ENCODE data around the gene HFE. TPM values are rescaled to one million over a fixed set of nuclear protein-coding genes. Genes with fewer than 3 reads are reported as not detected.

HFE gene
- total and polyA plus RNA-seq, 2 of the 13 experiments (the other 11 are each of a cell fraction or from before 2014, with no cell fraction given), result 3.7 to 6.3 TPM

DNA sequence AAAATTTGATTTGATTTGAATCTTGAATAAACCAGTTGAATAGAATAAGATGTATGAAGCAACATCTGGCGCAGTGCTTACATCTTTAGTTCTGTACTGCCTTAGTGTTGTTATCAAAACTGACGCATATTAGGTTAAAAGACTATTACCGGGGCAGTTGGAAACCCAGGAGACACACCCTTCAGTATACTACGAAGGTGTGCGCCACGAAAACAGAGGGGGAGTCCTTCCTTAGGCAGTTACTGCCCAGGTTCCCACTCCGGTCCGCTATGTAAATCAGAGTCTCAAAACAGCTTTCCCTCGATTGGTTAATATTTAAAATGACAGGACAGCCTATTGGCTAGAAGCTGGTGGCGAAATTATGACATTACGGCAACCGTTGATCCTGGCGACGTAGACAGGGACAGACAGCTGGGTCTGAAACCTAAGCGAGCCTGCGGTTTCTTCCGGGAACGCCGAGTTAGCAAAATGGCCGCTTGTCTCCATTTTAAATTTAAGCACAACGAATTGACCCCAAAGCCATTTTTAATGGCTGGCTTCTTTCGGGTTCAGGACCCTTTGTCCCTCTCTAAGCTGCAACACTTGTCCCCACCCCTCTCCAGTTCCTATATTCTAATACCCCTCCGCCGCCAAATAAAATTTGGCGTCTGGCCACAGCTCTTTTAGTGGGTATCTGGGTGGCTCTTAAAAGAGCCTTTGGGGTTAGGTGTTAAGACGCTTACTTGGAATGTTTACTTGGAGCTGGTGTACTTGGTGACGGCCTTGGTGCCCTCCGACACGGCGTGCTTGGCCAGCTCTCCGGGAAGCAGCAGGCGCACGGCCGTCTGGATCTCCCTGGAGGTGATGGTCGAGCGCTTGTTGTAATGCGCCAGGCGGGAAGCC lies 35.8 kb downstream of the HFE start (continued):
- TF ChIP-seq, protein P1, sequence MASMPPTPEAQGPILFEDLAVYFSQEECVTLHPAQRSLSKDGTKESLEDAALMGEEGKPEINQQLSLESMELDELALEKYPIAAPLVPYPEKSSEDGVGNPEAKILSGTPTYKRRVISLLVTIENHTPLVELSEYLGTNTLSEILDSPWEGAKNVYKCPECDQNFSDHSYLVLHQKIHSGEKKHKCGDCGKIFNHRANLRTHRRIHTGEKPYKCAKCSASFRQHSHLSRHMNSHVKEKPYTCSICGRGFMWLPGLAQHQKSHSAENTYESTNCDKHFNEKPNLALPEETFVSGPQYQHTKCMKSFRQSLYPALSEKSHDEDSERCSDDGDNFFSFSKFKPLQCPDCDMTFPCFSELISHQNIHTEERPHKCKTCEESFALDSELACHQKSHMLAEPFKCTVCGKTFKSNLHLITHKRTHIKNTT (CRISPR knock-in tag; IDR thresholded peaks at IDR 0.05), result no peak
- TF ChIP-seq MZF1 (CRISPR knock-in tag; IDR thresholded peaks at IDR 0.05; ENCODE audit: borderline replicate concordance) (no peak), NFYC (CRISPR knock-in tag; IDR thresholded peaks at IDR 0.05) (peak; percentile 94), BRCA1 (CRISPR knock-in tag; IDR thresholded peaks at IDR 0.05) (no peak), JUN (CRISPR knock-in tag; IDR thresholded peaks at IDR 0.05) (no peak), XBP1 (CRISPR knock-in tag; IDR thresholded peaks at IDR 0.05) (no peak), E2F1 (CRISPR knock-in tag; IDR thresholded peaks at IDR 0.05) (0 out of 2 replicates have a peak, but pooled peaks have one; percentile 58), ZNF337 (CRISPR knock-in tag; IDR thresholded peaks at IDR 0.05; ENCODE audit: borderline replicate concordance, low read depth) (peak; percentile 32; the same call in 1 of the 2 replicates), MAZ (IDR thresholded peaks at IDR 0.05; ENCODE audit: borderline replicate concordance, low read depth, low read length) (peak; percentile 36; the same call in 1 of the 2 replicates), MAZ (CRISPR knock-in tag; IDR thresholded peaks at IDR 0.05; ENCODE audit: low read depth) (peak; percentile 42), ZNF878 (CRISPR knock-in tag; IDR thresholded peaks at IDR 0.05) (peak; percentile 79; the same call in 1 of the 2 replicates), JUNB (CRISPR knock-in tag; IDR thresholded peaks at IDR 0.05; ENCODE audit: borderline replicate concordance) (peak; percentile 74), HOXA5 (CRISPR knock-in tag; IDR thresholded peaks at IDR 0.05) (no peak; the same call in none of the 2 replicates), GLI4 (CRISPR knock-in tag; IDR thresholded peaks at IDR 0.05; ENCODE audit: borderline replicate concordance) (no peak; the same call in 1 of the 2 replicates), NR2F2 (IDR thresholded peaks at IDR 0.05; ENCODE audit: borderline replicate concordance, low read depth) (peak; percentile 83), ZMYM3 (CRISPR knock-in tag; IDR thresholded peaks at IDR 0.05) (no peak), RELA (CRISPR knock-in tag; IDR thresholded peaks at IDR 0.05) (no peak), HINFP (CRISPR knock-in tag; IDR thresholded peaks at IDR 0.05; ENCODE audit: low read depth) (peak; percentile 100), SNRNP70 (IDR thresholded peaks at IDR 0.05; ENCODE audit: low read depth, low read length) (no peak), FOSL1 (CRISPR knock-in tag; IDR thresholded peaks at IDR 0.05; ENCODE audit: borderline replicate concordance) (no peak), ZNF44 (CRISPR knock-in tag; IDR thresholded peaks at IDR 0.05) (peak; percentile 57; the same call in 1 of the 2 replicates), ZBED4 (CRISPR knock-in tag; IDR thresholded peaks at IDR 0.05; ENCODE audit: borderline replicate concordance) (0 out of 2 replicates have a peak, but pooled peaks have one; percentile 13)
